ENCODE results near the gene PNMA8A. TPM values are rescaled to one million over a fixed set of nuclear protein-coding genes. Genes with fewer than 3 reads are reported as not detected.

PNMA8A gene
- total and polyA plus RNA-seq, 5 experiments from 2014 or later: 3.0 to 3.5 TPM; not detected in 3

DNA sequence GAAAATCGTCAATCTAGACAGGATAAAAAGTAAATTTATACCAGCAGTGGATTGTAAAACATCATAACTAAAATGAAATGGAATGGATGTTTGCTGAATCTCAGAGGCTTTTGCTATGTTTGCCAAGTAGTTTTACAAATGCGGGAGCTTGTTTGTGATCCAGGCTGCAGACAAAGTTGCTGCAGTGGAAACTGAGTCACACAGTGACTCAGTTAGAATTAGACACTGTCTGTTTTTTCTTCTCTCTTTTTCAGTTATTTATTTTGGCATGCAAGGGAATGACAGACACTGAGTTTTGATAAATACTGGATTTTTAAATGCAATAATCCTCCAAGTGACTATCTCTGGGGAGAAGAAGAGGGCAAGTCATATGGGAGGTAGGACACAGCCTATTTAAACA lies 4.6 kb upstream of the PNMA8A start:
- POLR2A ChIA-PET: no interaction called here
- Mint-ChIP-seq H3K36me3 (peaks cover 0 to 5% (median 0%) of the 10 kb centered on the region in 3 donors), H3K9me3 (no peaks in the 10 kb centered on the region)

DNA sequence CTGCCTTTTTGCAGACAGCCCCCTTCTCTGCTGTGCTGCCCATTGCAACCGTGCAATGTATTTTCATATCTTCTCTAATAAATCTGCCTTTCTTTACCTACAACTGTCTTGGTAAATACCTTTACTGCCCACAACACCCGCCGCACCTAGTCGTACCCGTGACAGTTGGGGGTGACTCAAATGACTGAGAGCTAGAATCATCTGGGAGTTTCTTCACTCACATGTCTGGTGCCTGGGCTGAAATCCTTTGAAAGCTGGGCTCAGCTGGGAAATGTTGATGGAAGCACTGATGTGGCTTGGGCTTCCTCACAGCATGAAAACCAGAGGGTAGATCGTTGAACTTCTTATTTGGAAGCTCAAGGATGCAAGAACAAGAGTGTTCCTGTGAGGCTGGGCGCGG lies 2.8 kb upstream of the PNMA8A start:
- Mint-ChIP-seq H3K27me3 (peaks cover 25 to 68% (median 35%) of the 10 kb centered on the region in 5 donors), H3K27ac (no peak overlapping the region), H3K36me3 (peaks cover 0 to 5% (median 0%) of the 10 kb centered on the region in 3 donors), H3K9me3 (no peaks in the 10 kb centered on the region), H3K4me3 (no peak overlapping the region), H3K4me1 (peaks cover 0 to 9% (median 4%) of the 10 kb centered on the region in 4 donors)
- POLR2A ChIA-PET: no interaction called here
- ATAC-seq (no peak), DNase-seq (no peak)

More for the DNA sequence above, 4.6 kb upstream of the PNMA8A start:
- DNase-seq (no peak), ATAC-seq (no peak)
- peaks cover 0 to 4% (median 4%) of the 10 kb centered on the region in 4 donors for H3K4me1 Mint-ChIP-seq
- H3K4me3 Mint-ChIP-seq: no peak overlapping the region
- no peak overlapping the region for H3K27ac Mint-ChIP-seq
- H3K27me3 Mint-ChIP-seq: peaks cover 20 to 63% (median 38%) of the 10 kb centered on the region in 5 donors

GRCh38 chr19:46472592-46472991 lies 1.2 kb upstream of the PNMA8A start:
- Mint-ChIP-seq H3K9me3 (no peaks in the 10 kb centered on the region), H3K27ac (no peak overlapping the region), H3K4me3 (peak overlapping the region in 3 of 10 donors; percentile 51 to 73 (median 72)), H3K27me3 (peaks cover 20 to 59% (median 25%) of the 10 kb centered on the region in 5 donors), H3K36me3 (peaks cover 0 to 5% (median 3%) of the 10 kb centered on the region in 3 donors), H3K4me1 (peaks cover 0 to 9% (median 4%) of the 10 kb centered on the region in 4 donors)
- ATAC-seq (no peak), DNase-seq (no peak)
- POLR2A ChIA-PET: no interaction called here

DNA sequence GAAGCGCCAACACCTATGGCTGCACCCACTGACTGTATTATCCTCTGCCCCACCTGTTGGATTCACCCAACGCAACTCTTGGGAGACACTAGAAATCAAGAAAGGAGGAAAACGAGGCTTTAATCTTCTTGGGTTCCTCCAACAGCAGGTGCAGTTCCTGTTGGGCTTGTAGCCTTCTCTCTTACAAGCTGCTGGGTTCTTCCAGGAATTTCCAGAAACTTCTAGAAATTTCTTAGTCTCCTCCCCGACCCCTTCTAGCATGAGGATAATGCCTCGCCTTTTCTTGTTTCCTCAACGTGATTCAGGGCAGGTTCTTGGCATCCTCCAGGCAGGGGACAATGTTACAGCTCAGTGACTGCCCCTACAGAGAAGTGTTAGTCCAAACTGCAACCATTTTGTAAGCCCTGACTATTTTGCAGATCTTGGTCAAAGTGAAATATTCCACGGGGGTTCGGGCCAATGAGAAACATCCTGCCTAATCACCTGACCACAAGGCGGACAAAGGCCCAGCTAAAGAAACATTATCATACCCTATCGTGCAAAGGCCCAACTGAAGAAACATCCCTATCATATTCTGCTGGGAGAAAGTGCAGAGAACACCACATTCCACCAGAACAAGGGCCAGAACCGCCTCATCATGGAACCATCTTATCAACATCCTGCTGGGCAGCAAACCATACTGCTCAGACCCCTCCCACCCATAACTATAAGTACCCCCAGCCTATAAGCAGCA lies 614 bp upstream of the PNMA8A start:
- Mint-ChIP-seq H3K4me1 (peaks cover 0 to 9% (median 4%) of the 10 kb centered on the region in 4 donors), H3K27me3 (peaks cover 20 to 59% (median 25%) of the 10 kb centered on the region in 5 donors), H3K9me3 (no peaks in the 10 kb centered on the region), H3K27ac (peak overlapping the region in 2 of 10 donors; percentile 8 to 31), H3K36me3 (peaks cover 0 to 6% (median 5%) of the 10 kb centered on the region in 3 donors), H3K4me3 (peak overlapping the region in 5 of 10 donors; percentile 45 to 78 (median 72))
- POLR2A ChIA-PET: no interaction called here
- DNase-seq (no peak), ATAC-seq (no peak)

- peaks cover 0 to 9% (median 4%) of the 10 kb centered on the region in 4 donors for H3K4me1 Mint-ChIP-seq
- ATAC-seq: no peak
- peaks cover 20 to 61% (median 25%) of the 10 kb centered on the region in 5 donors for H3K27me3 Mint-ChIP-seq
- peak overlapping the region in 3 of 10 donors; percentile 14 to 72 (median 64) for H3K4me3 Mint-ChIP-seq
- no peaks in the 10 kb centered on the region for H3K9me3 Mint-ChIP-seq
- POLR2A ChIA-PET: no interaction called here
- no peak for DNase-seq
- H3K36me3 Mint-ChIP-seq: peaks cover 0 to 10% (median 5%) of the 10 kb centered on the region in 3 donors
- no peak overlapping the region for H3K27ac Mint-ChIP-seq
Measured at GRCh38 chr19:46470376-46470775, 987 bp downstream of the PNMA8A start.

DNA sequence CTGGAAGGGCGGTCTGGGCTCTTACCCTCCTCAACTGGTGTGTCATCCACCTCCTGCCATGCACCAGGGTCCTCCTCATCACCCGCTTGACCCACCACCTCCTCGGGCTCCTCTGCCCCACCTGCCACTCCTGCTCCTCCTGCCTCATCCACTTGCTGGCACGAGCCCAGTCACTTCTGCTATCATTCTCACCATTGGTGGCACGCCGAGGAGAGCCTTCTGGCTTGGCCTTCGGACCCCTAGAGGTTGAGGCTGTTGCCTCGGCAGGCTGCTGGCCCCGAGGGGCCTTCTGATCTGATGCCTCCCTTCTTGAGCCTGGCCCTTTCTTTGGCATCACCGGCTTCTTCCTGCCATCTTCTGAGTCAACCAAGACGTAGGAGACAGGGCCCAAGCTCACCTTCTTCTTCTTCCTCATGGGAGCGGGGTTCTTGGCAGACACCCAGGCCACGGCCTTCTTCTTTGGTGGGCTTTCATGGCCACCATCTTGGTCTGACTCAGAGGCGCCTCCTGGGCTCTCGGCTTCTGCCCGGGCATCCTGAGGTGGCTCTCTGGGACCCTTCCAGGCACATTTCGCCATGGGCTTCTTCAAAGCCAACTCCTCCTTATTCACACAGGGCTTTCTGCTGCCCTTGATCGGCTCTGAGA lies 1.7 kb downstream of the PNMA8A start:
- H3K36me3 Mint-ChIP-seq: peaks cover 0 to 12% (median 5%) of the 10 kb centered on the region in 3 donors
- H3K27me3 Mint-ChIP-seq: peaks cover 22 to 61% (median 29%) of the 10 kb centered on the region in 5 donors
- no peak for ATAC-seq
- H3K4me3 Mint-ChIP-seq: peak overlapping the region in 1 of 10 donors; percentile 37
- H3K9me3 Mint-ChIP-seq: no peaks in the 10 kb centered on the region
- H3K27ac Mint-ChIP-seq: peak overlapping the region in 1 of 10 donors; percentile 56
- peaks cover 0 to 9% (median 4%) of the 10 kb centered on the region in 4 donors for H3K4me1 Mint-ChIP-seq
- POLR2A ChIA-PET: no interaction called here
- DNase-seq: no peak

- POLR2A ChIA-PET: no interaction called here
- H3K9me3 Mint-ChIP-seq: no peaks in the 10 kb centered on the region
- DNase-seq (no peak), ATAC-seq (no peak)
- H3K4me1 Mint-ChIP-seq: peaks cover 0 to 5% (median under 1%) of the 10 kb centered on the region in 4 donors
- H3K27me3 Mint-ChIP-seq: peaks cover 6 to 39% (median 10%) of the 10 kb centered on the region in 5 donors
- H3K4me3 Mint-ChIP-seq: no peak overlapping the region
- peaks cover 0 to 12% (median 0%) of the 10 kb centered on the region in 3 donors for H3K36me3 Mint-ChIP-seq
- no peak overlapping the region for H3K27ac Mint-ChIP-seq
Measured at GRCh38 chr19:46466536-46467196, 4.7 kb downstream of the PNMA8A start.

GRCh38 chr19:46463516-46463915 lies 7.8 kb downstream of the PNMA8A start:
- peaks cover 0 to 12% (median 0%) of the 10 kb centered on the region in 3 donors for H3K36me3 Mint-ChIP-seq
- H3K4me3 Mint-ChIP-seq: no peak overlapping the region

DNA sequence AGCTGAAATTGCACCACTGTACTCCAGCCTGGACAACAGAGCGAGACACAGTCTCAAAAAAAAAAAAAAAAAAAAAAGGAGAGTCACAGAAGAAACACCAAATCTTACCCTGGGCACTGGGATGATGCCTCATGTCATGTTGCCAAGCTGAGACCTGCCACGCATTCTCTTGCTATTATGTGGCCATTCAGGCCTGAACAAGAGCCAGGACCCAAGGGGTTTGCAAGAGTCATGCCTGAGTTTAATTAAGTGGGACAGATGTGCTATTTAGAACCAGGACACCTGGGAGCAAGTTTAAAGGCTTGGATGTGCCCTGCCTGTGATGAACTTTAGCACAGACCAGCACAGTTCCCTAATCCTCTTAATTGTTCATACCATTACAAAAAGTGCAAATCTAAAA lies 9.8 kb downstream of the PNMA8A start:
- DNase-seq (no peak), ATAC-seq (no peak)
- Mint-ChIP-seq H3K27me3 (peaks cover 4 to 47% (median 14%) of the 10 kb centered on the region in 5 donors), H3K27ac (no peak overlapping the region), H3K4me1 (no peaks in the 10 kb centered on the region), H3K9me3 (no peaks in the 10 kb centered on the region), H3K4me3 (no peak overlapping the region), H3K36me3 (peaks cover 0 to 2% (median 0%) of the 10 kb centered on the region in 3 donors)
- POLR2A ChIA-PET: no interaction called here

More at GRCh38 chr19:46463516-46463915, 7.8 kb downstream of the PNMA8A start:
- H3K4me1 Mint-ChIP-seq: no peaks in the 10 kb centered on the region
- ATAC-seq: no peak
- POLR2A ChIA-PET: no interaction called here
- no peak overlapping the region for H3K27ac Mint-ChIP-seq
- no peaks in the 10 kb centered on the region for H3K9me3 Mint-ChIP-seq
- H3K27me3 Mint-ChIP-seq: peaks cover 3 to 35% (median 10%) of the 10 kb centered on the region in 5 donors
- no peak for DNase-seq

DNA sequence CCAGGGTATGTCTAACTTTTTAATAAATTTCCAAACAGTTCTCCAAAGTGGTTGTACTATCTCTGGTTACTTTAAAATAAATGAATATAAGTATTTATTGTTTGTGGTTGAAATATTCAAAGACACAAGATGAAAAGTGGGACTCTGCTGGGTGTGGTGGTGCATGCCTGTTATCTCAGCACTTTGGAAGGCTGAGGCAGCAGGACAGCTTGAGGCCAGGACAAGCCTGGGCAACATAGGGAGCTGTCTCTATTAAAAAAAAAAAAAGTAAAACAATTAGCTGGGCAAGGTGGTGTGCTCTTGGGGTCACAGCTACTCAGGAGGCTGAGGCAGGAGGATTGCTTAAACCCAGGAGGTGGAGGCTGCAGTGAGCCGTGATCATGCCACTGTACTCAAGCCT lies 10.4 kb downstream of the PNMA8A start:
- H3K4me1 Mint-ChIP-seq: no peaks in the 10 kb centered on the region
- ATAC-seq (no peak), DNase-seq (no peak)
- H3K4me3 Mint-ChIP-seq: no peak overlapping the region
- H3K27me3 Mint-ChIP-seq: peaks cover 4 to 53% (median 19%) of the 10 kb centered on the region in 5 donors
- H3K36me3 Mint-ChIP-seq: peaks cover 0 to 2% (median 0%) of the 10 kb centered on the region in 3 donors
- H3K9me3 Mint-ChIP-seq: no peaks in the 10 kb centered on the region
- H3K27ac Mint-ChIP-seq: no peak overlapping the region
- POLR2A ChIA-PET: no interaction called here

DNA sequence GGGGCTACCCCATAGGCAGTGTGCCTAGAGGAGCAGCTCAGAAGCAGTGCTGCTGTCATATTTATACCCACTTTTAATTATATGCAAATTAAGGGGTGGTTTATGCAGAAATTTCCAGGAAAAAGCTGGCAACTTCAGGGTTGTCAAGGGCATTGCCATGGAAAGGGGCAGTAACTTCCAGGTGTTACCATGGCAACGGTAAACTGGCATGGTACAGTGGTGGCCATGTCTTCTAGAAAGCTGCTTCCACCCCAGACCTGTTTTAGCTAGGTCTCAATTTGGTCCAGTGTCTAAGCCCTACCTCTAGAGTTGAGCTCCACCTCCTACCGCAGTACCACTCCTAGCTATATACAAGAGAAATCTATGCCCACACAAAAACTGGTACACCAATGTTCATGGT lies 11.3 kb downstream of the PNMA8A start:
- no peaks in the 10 kb centered on the region for H3K4me1 Mint-ChIP-seq
- H3K27ac Mint-ChIP-seq: no peak overlapping the region

GRCh38 chr19:46456930-46457329 lies 14.4 kb downstream of the PNMA8A start:
- no peak for ATAC-seq
- no peaks in the 10 kb centered on the region for H3K36me3 Mint-ChIP-seq
- no peaks in the 10 kb centered on the region for H3K4me1 Mint-ChIP-seq
- H3K9me3 Mint-ChIP-seq: no peaks in the 10 kb centered on the region
- H3K27ac Mint-ChIP-seq: no peak overlapping the region
- DNase-seq: no peak
- H3K4me3 Mint-ChIP-seq: no peak overlapping the region
- H3K27me3 Mint-ChIP-seq: peaks cover 0 to 57% (median 18%) of the 10 kb centered on the region in 5 donors
- POLR2A ChIA-PET: no interaction called here

More for the DNA sequence above, 11.3 kb downstream of the PNMA8A start:
- Mint-ChIP-seq H3K9me3 (no peaks in the 10 kb centered on the region), H3K36me3 (no peaks in the 10 kb centered on the region), H3K27me3 (peaks cover under 1 to 57% (median 16%) of the 10 kb centered on the region in 5 donors), H3K4me3 (no peak overlapping the region)
- DNase-seq (no peak), ATAC-seq (no peak)
- POLR2A ChIA-PET: no interaction called here
